GM12865 (cell line): ENCODE data around the gene TSPAN9.

ENCODE experiments used
- DNase-seq: peaks from one replicate; pipeline ENCODE4 v3.0.0; 2010; ENCODE audit warnings: low read depth
- H3K4me3 ChIP-seq: 2 replicates; pipeline ENCODE4 v1.5.1; 2011; ENCODE audit warnings: mild to moderate bottlenecking, low read depth, low read length, control low read depth
- TF ChIP-seq, protein P1 (sequence below): IDR thresholded peaks from 2 replicates; pipeline ENCODE4 v1.5.1; 2011; ENCODE audit warnings: low read length, control low read depth, low read depth, inconsistent platforms; ENCODE audit not compliant: insufficient read depth; ENCODE audit errors: missing control alignments

The TSPAN9 gene

DNA sequence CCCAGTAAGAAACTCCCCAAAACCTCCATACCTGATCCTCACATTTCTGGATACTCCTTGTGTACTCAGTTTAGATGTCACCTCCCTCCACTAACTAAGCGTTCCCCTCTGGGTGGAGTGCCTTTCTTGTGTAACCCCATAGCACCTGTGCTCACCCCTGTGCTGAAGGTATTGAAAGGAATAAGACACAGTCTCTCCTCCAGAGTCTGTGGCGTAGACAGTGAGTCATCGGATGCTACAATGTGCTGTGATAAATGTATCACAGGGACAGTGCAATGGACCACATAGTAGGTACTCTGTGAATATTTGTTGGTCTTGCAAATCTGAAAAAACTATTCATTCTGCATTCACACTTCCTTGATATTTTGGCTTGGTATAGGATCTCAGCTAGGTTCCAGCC, 30.8 kb downstream of the TSPAN9 start:
- TF ChIP-seq, protein P1, sequence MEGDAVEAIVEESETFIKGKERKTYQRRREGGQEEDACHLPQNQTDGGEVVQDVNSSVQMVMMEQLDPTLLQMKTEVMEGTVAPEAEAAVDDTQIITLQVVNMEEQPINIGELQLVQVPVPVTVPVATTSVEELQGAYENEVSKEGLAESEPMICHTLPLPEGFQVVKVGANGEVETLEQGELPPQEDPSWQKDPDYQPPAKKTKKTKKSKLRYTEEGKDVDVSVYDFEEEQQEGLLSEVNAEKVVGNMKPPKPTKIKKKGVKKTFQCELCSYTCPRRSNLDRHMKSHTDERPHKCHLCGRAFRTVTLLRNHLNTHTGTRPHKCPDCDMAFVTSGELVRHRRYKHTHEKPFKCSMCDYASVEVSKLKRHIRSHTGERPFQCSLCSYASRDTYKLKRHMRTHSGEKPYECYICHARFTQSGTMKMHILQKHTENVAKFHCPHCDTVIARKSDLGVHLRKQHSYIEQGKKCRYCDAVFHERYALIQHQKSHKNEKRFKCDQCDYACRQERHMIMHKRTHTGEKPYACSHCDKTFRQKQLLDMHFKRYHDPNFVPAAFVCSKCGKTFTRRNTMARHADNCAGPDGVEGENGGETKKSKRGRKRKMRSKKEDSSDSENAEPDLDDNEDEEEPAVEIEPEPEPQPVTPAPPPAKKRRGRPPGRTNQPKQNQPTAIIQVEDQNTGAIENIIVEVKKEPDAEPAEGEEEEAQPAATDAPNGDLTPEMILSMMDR = no peak
- H3K4me3 ChIP-seq = no peak overlapping the region
- no peak for DNase-seq

DNA sequence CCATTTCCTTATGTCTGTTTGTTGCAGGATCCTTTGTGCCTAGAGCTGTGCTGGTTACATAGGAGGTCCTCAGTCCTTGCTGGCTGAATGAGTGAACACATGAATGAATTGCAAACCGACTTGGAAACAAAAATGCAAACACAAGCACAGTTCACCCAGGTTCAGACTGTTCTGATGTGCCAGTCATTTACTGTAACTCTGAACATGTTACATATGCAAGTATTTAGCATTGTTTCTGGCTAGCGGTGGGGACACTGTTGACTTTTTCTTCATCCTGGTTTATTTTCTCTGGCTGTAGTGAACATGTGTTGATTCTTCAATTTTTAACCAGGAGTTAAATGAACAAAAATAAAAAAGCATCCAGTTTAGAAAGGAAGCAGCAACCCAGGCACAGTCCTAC, 33.4 kb downstream of the TSPAN9 start:
- H3K4me3 ChIP-seq = no peak overlapping the region
- DNase-seq = no peak
- TF ChIP-seq, protein P1 = no peak

DNA sequence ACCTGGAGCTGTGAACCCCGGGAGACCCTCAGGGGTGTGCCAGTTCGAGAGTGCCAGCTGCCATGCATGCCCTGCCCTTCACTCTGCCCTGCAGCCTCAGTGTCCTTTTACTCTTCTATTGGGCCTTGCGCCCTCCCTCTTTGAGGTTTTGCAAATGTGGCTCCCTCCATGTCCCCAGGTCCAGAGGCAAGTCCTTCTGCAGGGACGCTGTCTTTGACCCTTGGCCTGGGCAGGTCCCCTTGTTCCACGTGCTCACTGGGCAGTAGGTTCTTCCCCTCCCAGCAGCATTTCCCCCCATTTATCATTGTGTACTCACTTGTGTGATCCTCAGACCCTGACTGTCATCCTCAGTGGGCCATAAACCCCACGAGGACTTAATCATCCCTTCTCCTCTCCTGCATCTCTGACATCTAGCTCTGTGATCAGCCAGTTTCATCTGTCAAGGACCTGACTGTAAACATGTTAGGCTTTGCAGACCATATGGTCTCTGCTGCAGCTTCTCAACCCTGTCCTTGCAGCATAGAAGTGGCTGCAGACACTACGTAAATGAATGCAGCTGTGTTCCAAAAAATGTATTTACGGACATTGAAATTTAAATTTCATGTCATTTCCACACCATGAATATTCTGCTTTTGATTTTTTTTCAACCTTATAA, 36.6 kb downstream of the TSPAN9 start:
- no peak overlapping the region for H3K4me3 ChIP-seq
- no peak for DNase-seq
- TF ChIP-seq, protein P1 = no peak

DNA sequence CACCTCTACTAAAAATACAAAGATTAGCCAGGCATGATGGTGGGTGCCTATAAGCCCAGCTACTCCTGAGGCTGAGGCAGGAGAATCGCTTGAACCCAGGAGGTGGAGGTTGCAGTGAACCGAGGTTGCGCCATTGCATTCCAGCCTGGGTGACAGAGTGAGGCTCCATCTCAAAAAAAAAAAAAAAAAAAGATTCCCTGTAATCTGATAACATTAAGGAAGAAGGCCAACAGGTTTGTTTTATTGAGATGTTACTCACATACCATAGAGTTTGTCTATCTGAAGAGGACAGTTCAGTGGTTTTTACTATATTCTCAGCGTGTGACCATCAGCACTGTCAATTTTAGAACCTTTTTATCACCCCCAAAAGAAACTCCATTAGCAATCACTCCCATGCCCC, 37.5 kb downstream of the TSPAN9 start:
- TF ChIP-seq, protein P1 = no peak
- no peak overlapping the region for H3K4me3 ChIP-seq
- no peak for DNase-seq

DNA sequence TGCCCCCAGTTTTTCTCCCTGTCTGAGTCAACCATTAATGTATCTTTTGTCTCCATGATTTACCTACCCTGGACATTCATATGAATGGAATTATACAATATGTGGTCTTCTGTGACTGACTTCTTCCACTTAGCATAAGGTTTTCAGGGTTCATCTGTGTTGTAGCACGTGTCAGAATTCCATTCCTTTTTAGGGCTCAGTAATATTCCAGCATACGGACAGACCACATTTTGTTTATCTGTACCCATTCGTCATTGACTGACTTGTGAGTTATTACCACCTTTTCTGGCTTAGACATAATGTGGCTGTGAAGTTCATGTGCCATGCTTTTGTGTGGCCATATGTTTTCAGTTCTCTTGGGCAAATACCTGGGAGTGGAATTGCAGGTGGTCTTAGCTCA, 37.9 kb downstream of the TSPAN9 start:
- TF ChIP-seq, protein P1 = no peak
- H3K4me3 ChIP-seq = no peak overlapping the region
- no peak for DNase-seq

DNA sequence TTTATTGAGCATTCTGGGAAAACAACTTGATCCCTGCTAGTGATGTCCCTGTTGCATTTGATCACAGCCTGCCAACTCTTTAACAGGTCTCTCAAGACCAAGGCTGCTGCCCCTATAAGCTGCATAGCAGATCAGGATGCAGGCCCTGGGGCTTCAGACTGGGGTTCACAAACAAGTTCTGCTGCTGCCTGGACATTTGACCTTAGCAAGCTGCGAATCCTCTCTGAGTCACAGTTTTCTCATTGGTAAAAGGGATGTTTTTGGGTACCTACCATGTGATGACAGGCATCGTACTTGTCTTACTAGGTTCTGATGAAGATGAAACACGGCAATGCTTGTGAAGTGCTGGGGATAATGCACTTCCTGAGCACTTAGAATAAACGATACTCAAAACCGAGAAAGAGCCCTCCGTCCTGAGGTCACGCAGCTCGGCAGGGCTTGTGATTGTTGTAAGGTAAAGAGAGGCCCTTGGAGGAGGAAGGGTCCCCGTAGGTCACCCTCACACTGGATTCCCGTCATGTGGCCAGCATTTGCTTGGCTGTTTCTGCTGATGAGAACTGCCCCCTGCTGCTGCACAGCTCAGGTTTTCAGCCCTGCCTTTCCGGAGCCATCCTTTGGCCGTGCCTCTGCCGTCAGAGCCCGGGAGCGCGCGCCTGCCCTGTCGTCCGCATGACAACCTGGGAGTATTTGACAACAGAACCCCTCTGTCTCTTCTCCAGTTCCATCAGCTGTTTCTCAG, 39.1 kb downstream of the TSPAN9 start:
- H3K4me3 ChIP-seq = no peak overlapping the region
- TF ChIP-seq, protein P1 = no peak
- no peak for DNase-seq

DNA sequence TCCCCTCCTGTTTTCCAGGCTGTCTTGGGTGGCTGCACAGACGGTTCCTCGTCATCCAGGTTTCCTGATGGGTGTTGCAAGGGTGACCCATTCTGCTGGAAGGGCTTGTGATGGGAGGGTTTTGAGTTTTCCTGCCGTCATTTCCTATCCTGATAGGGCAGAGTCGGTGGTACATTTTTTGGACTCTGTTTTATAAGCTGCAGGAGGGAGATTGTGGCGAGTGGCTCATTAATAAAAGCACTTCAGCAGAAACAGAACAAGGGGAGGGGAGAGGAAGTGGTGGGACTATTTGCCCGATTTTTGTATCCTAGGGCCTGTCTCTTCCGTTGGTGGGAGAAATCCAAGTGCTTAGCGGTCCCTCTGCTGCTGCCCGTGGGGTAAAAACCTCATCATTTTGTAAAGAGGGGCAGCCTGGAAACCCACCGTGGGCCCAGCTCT, 40.0 kb downstream of the TSPAN9 start:
- TF ChIP-seq, protein P1 = no peak
- no peak for DNase-seq
- no peak overlapping the region for H3K4me3 ChIP-seq
